Mesothelial cell of epicardium (in vitro differentiated cells): ENCODE data around the gene GLDN. TPM values are rescaled to one million over a fixed set of nuclear protein-coding genes. Genes with fewer than 3 reads are reported as not detected.

Source experiments
- DNase-seq, 2 experiments: peaks; one replicate each; pipeline ENCODE4 v3.0.0; 2021; ENCODE audit warnings: low spot score in 2 of 2; ENCODE audit not compliant: unreplicated experiment in 2 of 2
- H3K27ac Mint-ChIP-seq: 2 replicates; pipeline ENCODE4 v1.8.0; 2021; ENCODE audit warnings: mixed read lengths
- H3K27me3 Mint-ChIP-seq: 2 replicates; pipeline ENCODE4 v1.8.0; 2021; ENCODE audit warnings: low read depth, mixed read lengths
- H3K36me3 Mint-ChIP-seq: 2 replicates; pipeline ENCODE4 v1.8.0; 2021; ENCODE audit warnings: mixed read lengths
- H3K4me1 Mint-ChIP-seq: 2 replicates; pipeline ENCODE4 v1.8.0; 2021; ENCODE audit warnings: mixed read lengths
- H3K4me3 Mint-ChIP-seq: 2 replicates; pipeline ENCODE4 v1.8.0; 2021; ENCODE audit warnings: mild to moderate bottlenecking, moderate library complexity, mixed read lengths
- H3K9me3 Mint-ChIP-seq: 2 replicates; pipeline ENCODE4 v1.8.0; 2021; ENCODE audit warnings: mixed read lengths
- CTCF ChIP-seq: fragments of 200-600 bp; sonication (generic); IDR thresholded peaks from one replicate; pipeline ENCODE4 v1.5.0; 2021; ENCODE audit warnings: antibody characterized with exemption; ENCODE audit not compliant: unreplicated experiment
- total RNA-seq: library from RNA; stranded (reverse); gene quantifications from 3 replicates; pipeline ENCODE4 v1.2.1, GENCODE V29; 2021

The GLDN gene
- total RNA-seq, 1 donor from 2014 or later: 0.38 TPM

GRCh38 chr15:51323749-51324148 lies 17.7 kb upstream of the GLDN start:
- DNase-seq: no peak
- no peak overlapping the region for H3K27ac Mint-ChIP-seq
- H3K27me3 Mint-ChIP-seq: no peaks in the 10 kb centered on the region
- no peak for TF ChIP-seq CTCF
- no peaks in the 10 kb centered on the region for H3K4me1 Mint-ChIP-seq
- no peaks in the 10 kb centered on the region for H3K9me3 Mint-ChIP-seq
- H3K36me3 Mint-ChIP-seq: no peaks in the 10 kb centered on the region
- no peak overlapping the region for H3K4me3 Mint-ChIP-seq

GRCh38 chr15:51325167-51325566 lies 16.3 kb upstream of the GLDN start:
- no peak for DNase-seq
- H3K4me3 Mint-ChIP-seq: no peak overlapping the region
- TF ChIP-seq CTCF: no peak
- H3K27me3 Mint-ChIP-seq: no peaks in the 10 kb centered on the region
- no peaks in the 10 kb centered on the region for H3K36me3 Mint-ChIP-seq
- H3K9me3 Mint-ChIP-seq: no peaks in the 10 kb centered on the region
- no peak overlapping the region for H3K27ac Mint-ChIP-seq
- no peaks in the 10 kb centered on the region for H3K4me1 Mint-ChIP-seq

GRCh38 chr15:51327081-51327480 lies 14.4 kb upstream of the GLDN start:
- no peak for TF ChIP-seq CTCF
- no peaks in the 10 kb centered on the region for H3K9me3 Mint-ChIP-seq
- no peaks in the 10 kb centered on the region for H3K27me3 Mint-ChIP-seq
- no peak for DNase-seq
- H3K4me1 Mint-ChIP-seq: no peaks in the 10 kb centered on the region
- no peaks in the 10 kb centered on the region for H3K36me3 Mint-ChIP-seq
- no peak overlapping the region for H3K27ac Mint-ChIP-seq
- no peak overlapping the region for H3K4me3 Mint-ChIP-seq

DNA sequence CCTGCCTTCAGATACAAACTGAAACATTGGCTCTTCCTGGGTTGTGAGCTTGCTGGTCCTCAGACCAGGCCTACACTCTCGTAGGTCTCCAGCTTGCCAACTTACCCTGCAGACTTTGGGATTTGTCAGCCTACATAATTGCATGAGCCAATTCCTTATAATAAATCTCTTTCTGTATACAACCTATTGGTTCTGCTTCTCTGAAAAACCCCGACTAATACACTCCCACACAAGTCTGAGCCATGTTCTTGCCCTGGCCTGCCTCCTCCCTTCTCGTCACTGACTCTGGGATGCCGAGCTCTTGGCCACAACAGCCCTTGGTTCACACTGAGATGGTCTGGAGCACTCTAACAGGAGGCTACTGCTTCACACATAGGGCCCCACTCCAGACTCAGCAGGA lies 12.5 kb upstream of the GLDN start:
- Mint-ChIP-seq H3K27ac (no peak overlapping the region), H3K9me3 (no peaks in the 10 kb centered on the region), H3K36me3 (no peaks in the 10 kb centered on the region), H3K27me3 (no peaks in the 10 kb centered on the region), H3K4me3 (no peak overlapping the region), H3K4me1 (peaks cover under 1% of the 10 kb centered on the region)
- DNase-seq: no peak
- no peak for TF ChIP-seq CTCF

DNA sequence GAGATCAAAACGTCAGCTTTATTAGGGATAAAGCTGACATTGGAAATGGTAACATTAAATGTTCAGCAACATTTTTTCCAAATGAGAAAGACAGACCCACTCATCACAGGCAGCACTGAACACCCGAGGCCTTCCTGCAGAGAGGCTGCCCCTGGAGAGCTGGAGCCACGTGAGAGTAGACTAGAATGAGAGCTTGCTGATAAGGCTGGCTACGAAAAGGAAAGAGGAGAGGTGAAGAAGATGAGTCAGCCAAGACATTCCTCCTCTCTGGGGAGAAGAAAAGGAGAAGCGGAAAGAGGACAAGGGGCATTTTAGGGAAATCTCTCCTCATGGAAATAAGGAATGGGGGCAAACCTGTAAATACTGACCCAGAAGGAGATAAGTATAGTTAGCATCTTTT lies 10.3 kb upstream of the GLDN start:
- peaks cover 8% of the 10 kb centered on the region for H3K4me1 Mint-ChIP-seq
- no peak overlapping the region for H3K27ac Mint-ChIP-seq
- DNase-seq: no peak
- H3K36me3 Mint-ChIP-seq: no peaks in the 10 kb centered on the region
- no peaks in the 10 kb centered on the region for H3K27me3 Mint-ChIP-seq
- H3K9me3 Mint-ChIP-seq: no peaks in the 10 kb centered on the region
- no peak overlapping the region for H3K4me3 Mint-ChIP-seq
- no peak for TF ChIP-seq CTCF
